HG03460 (cell line): ENCODE data around the gene SELENOW.

Experiments
- ATAC-seq: cut with Tn5 transposase; IDR thresholded peaks from one replicate; pipeline ENCODE4 v1.9.1; 2021; ENCODE audit not compliant: unreplicated experiment

Gene SELENOW

DNA sequence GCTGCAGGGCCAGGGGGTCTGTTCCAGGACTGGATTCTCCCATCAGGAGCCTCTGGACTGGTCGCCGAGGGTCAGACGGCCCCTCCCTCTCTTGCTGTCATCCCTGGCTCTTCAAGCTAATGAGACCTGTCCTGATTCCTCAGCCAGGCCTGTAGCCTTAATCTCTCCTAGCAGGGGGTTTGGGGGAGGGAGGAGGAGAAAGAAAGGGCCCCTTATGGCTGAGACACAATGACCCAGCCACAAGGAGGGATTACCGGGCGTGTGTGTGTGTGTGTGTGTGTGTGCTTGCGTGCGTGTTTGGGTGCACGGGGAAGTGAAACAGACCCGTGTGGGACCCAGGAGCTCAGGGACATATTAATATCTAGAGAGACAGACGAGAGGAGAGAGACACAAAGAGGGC is 41.4 kb downstream of the SELENOW start:
- ATAC-seq: no peak

DNA sequence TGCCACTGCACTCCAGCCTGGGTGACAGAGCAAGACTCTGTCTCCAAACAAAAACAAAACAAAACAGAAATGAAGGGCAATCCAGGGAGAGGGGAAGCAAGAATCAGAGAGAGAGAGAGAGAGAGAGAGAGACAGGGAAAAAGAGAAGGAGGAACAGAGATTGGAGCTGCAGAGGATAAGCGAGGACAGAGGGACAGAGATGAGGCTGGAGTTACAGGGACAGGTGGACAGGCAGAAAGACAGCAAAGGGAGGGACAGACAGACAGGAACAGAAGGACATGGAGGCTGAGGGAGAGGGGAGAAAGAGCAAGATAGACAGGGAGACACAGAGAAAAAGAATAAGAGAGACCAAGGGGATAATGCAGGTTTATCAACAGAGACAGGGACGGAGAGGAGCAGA is 41.9 kb downstream of the SELENOW start:
- ATAC-seq: no peak

DNA sequence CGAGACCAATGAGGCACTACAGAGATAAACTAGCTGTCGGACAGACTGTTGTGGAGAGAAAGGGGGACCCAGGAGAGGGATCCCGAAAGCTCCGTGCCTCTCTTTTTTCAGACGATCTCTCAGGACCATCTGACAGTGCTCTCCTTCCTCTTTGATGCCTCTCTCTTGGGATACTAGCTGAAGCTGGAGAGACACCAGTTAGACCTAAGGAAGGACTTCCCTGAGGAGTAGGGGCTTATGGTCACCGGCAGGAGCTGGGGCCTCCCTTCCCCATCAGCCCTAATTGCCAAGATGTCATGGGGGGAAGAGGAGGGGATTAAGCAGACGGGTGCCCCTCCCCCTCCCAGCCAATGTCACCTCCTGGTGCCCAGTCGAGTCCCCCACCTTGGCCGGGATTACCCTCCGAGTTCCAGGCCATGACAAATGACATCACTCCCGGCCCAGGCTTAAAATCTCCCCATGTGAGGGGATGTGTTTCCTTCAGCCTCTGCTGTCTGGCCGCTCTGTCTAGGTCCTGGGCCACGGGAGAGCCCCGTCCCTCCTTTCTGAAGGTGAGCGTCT is 43.0 kb downstream of the SELENOW start, which contains the start of gene CRX:
Gene CRX, plus strand, starts transcription at position 478 of the 561 bp plus-strand sequence. CDS start 12,507 bp downstream, outside the sequence.
- ATAC-seq: no peak

DNA sequence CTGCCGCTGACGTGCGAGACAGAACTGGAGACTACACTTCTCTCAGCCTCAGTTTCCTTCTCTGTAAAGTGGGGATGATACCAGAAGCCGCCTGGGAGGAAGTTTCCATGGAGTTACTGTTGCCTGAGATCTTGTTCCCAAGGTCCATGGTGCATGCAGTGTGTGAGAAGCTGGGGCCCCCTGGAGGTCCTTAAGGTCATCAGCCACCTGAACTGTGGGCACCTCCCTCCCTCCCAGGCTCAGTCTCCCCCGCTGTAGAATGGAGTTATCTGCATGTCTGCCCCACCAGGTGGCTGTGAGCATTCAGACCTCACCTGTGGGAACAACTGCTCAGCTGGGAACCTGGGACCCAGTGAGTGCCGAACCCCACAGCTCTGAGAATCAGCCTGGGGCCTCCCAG is 45.9 kb downstream of the SELENOW start:
- no peak for ATAC-seq

DNA sequence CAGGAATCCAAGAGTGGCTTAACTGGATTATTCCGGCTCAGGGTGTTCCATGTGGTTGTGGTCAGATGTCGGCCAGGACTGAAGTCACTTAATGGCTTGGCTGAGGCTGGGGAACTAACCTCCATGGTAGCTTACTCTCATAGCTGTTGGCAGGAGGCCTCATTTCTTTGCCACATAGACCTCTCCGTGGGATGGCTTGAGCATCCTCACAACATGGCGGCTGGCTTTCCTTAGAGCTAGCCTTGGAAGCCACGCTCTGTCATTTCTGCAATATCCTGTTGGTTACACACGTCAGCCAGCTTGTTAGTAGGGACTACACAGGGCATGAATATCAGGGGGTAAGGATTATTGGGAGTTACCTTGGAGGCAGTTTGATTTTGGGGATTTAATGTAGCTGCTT is 48.3 kb downstream of the SELENOW start:
- ATAC-seq: no peak

DNA sequence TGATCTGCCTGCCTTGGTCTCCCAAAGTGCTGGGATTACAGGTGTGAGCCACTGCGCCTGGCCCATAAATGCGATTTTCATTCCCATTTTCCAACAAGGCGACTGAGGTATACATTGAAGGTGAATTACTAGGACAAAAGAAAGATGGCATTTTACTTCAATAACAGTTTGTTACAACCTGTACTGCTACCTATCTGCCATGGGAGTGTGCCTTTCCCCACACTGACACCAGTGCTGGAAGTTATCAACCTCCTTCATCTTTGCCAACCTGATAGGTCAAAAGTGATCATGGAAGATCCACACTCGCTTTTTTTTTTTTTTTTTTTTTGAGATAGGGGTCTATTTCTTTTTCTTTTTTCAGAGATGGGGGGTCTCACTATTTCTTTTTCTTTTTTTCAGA is 54.2 kb downstream of the SELENOW start:
- no peak for ATAC-seq
